ENCODE results near the gene ITGA7.

- TF ChIP-seq, protein P1, sequence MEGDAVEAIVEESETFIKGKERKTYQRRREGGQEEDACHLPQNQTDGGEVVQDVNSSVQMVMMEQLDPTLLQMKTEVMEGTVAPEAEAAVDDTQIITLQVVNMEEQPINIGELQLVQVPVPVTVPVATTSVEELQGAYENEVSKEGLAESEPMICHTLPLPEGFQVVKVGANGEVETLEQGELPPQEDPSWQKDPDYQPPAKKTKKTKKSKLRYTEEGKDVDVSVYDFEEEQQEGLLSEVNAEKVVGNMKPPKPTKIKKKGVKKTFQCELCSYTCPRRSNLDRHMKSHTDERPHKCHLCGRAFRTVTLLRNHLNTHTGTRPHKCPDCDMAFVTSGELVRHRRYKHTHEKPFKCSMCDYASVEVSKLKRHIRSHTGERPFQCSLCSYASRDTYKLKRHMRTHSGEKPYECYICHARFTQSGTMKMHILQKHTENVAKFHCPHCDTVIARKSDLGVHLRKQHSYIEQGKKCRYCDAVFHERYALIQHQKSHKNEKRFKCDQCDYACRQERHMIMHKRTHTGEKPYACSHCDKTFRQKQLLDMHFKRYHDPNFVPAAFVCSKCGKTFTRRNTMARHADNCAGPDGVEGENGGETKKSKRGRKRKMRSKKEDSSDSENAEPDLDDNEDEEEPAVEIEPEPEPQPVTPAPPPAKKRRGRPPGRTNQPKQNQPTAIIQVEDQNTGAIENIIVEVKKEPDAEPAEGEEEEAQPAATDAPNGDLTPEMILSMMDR (conservative IDR thresholded peaks at IDR 0.05; ENCODE audit: low read depth, low read length): peak; percentile 87
- TF ChIP-seq POLR2A (IDR thresholded peaks at IDR 0.05; ENCODE audit: low read depth, low read length) (no peak), FOS (IDR thresholded peaks at IDR 0.05; ENCODE audit: low read depth, low read length) (no peak), CEBPB (IDR thresholded peaks at IDR 0.05; ENCODE audit: low read depth, low read length) (no peak), USF2 (IDR thresholded peaks at IDR 0.05; ENCODE audit: low read depth, low read length) (no peak), BHLHE40 (IDR thresholded peaks at IDR 0.05; ENCODE audit: low read depth, low read length) (no peak), NFE2L2 (IDR thresholded peaks at IDR 0.05; ENCODE audit: low read depth, low read length) (no peak), RCOR1 (IDR thresholded peaks at IDR 0.05; ENCODE audit: insufficient replicate concordance, low read length) (no peak)
Observed at GRCh38 chr12:55736780-55737580, 29.3 kb upstream of the ITGA7 start.

Measured in IMR-90 (cell line).